Hematopoietic multipotent progenitor cell treated with erythropoietin and hydrocortisone succinate and interleukin-3 and kit ligand, for 17 days (in vitro differentiated cells): ENCODE measurements around the gene ZNG1F.
"Not testable (repeated sequence)": the region's sequence is repeated elsewhere in the genome, so short reads cannot be mapped to it uniquely, and the experiment has no call there.

Experiments
- DNase-seq: peaks from one replicate; pipeline ENCODE4 v3.0.0-alpha.2; 2015; ENCODE audit warnings: low spot score

Gene ZNG1F

DNA sequence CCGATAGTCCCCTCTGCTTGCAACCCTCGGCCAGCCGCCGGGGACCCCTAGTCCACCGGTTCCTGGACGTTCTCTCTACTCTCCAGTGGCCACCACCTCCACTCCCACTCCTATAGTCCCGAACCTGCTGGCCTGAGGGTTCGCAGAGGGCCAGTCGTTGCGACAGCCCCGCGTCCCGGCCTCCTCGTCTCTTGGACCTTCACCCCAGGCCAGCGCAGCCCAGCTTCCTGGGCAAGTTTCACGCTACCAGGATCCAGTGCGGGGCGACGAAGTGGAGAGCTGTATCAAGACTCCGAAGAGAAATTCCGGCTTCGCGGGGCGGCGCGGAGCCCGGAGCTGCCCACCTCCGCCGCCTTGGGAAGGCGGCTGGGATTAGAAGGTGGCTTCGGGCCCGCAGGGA is 65.7 kb downstream of the ZNG1F start:
- not testable (repeated sequence) for DNase-seq

DNA sequence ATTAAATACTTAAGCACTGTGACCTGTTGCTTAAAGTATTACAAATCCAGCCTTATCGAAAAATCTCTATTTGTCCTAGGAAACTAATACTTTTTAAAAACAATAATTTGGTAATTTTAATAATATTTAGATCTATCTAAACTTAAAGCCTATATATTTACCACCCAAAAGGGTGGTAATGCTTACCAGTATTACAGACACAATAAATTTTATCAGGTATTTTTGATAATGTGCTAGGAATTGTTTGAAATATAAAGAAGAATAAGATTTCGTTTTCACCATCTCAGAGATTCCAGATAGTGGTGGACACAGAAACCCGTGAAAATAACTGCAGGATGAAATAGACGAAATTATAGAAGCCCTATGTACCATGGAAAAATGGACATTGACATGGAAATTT is 68.4 kb downstream of the ZNG1F start:
- not testable (repeated sequence) for DNase-seq

DNA sequence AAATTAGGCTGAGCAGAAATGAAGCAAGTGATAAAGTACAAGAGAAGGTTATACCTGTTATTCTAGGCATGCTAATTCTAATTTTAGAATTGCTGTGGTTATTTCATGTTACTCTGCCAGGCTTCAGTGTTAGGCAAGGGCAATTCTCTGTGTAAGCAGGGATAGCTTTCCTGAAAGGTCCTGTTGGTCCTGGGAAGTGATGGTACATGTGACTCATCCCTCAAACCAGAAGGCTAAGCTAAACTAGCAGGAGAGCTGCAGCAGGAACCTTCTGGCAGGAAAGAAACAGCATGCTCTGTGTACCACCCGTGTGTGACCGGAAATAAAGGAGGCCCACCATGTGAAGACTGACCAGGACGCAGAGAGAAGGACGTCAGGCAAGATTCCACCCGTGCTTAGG is 69.4 kb downstream of the ZNG1F start:
- not testable (repeated sequence) for DNase-seq

DNA sequence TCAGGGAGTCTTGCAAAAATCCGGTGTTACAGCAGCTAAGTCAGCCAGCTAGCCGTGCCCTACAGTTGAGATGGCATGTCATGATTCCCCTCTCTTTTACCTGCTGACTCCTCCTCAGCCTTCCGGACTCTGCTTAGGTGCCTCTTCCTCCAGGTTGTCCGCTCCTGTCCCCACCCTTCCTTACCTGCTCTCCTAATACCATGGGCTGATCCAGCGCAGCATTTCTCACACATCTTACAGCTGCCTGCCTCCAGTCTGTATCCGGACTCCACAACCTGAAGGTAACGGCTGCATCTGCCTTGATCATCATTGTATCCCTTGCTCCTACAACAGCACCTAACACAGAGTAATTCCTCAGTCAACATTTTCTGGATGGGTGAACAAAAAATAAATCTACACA is 69.8 kb downstream of the ZNG1F start:
- not testable (repeated sequence) for DNase-seq

- DNase-seq: not testable (repeated sequence)
These were observed 75.8 kb downstream of the ZNG1F start for GRCh38 chr9:41113348-41113747.

GRCh38 chr9:41111414-41111813 is 77.7 kb downstream of the ZNG1F start:
- not testable (repeated sequence) for DNase-seq

- not testable (repeated sequence) for DNase-seq
These were observed 78.2 kb downstream of the ZNG1F start for GRCh38 chr9:41110913-41111312.

DNA sequence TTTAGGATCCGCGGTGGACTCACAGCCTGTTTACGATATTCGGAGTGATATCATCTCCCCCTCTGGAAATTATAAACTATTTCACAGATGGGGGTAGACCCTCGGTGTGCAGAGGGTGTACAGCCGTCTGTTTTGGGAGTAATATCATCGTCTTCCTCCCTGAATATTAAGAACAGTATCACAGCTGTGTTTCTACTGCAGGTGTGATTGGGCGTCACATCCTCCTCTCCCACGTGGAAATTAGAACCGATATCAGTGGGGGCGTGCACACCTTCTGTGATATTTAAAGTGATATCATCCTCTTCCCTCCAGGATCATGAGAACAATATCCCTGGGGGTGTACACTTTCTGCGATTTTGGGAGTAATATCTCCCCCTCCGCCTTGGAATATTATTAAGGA is 79.9 kb downstream of the ZNG1F start:
- DNase-seq: not testable (repeated sequence)

DNA sequence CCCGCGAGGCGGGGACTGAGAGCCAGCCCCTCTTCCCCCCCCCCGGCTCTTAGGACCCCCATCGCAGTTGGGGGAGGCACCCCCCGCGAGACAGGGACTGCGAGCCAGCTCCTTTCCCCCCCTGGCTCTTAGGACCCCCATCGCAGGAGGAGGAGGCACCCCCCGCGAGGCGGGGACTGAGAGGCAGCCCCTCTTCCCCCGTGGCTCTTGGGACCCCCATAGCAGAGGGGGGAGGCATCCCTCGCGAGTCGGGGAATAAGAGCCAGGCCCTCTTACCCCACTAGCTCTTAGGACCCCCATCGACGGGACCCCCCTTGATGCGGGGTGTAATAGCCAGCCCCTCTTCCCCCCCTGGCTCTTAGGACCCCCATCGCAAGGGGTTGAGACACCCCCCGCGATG is 80.3 kb downstream of the ZNG1F start:
- DNase-seq: not testable (repeated sequence)

GRCh38 chr9:41106472-41107116 is 82.5 kb downstream of the ZNG1F start:
- not testable (repeated sequence) for DNase-seq

- DNase-seq: not testable (repeated sequence)
These were observed 83.4 kb downstream of the ZNG1F start for GRCh38 chr9:41105557-41106253.

- not testable (repeated sequence) for DNase-seq
These were observed 84.6 kb downstream of the ZNG1F start for GRCh38 chr9:41104542-41104941.

GRCh38 chr9:41100508-41100907 is 88.6 kb downstream of the ZNG1F start:
- not testable (repeated sequence) for DNase-seq

- not testable (repeated sequence) for DNase-seq
These were observed 90.4 kb downstream of the ZNG1F start for GRCh38 chr9:41098759-41099158.

- DNase-seq: not testable (repeated sequence)
These were observed 94.1 kb downstream of the ZNG1F start for GRCh38 chr9:41095060-41095459.

- DNase-seq: not testable (repeated sequence)
These were observed 94.9 kb downstream of the ZNG1F start for GRCh38 chr9:41094010-41094773.

GRCh38 chr9:41090922-41091321 is 98.2 kb downstream of the ZNG1F start:
- DNase-seq: not testable (repeated sequence)

GRCh38 chr9:41090386-41090785 is 98.7 kb downstream of the ZNG1F start:
- DNase-seq: not testable (repeated sequence)

DNA sequence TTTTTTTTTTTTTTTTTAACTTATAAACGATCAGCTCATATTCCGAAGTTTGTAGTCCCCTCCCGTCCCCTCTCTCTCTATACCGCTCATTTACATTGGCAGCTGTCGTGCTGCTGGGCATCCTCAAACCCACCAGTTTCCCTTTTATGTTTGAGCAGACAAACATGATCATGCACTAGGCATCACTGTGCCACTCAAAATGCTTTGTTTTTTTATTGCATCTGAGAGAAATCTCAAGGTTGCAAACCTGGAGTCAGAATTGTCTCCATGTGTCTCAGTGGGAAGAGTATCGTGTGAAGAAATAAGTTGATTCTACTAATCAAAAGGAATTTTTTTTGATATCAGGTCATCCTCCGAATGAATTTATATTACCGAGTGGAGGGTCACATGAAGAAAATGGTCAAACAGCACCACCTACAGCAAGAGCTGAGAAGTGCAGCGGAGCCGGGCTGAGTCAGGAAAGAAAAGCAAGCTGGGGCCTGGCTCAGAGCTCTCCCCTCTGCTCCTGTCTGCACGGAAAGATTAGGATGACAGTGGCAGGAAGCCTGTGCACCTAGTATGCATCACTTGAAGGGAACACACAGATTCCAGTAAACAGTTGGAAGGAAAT is 100.6 kb downstream of the ZNG1F start:
- not testable (repeated sequence) for DNase-seq

DNA sequence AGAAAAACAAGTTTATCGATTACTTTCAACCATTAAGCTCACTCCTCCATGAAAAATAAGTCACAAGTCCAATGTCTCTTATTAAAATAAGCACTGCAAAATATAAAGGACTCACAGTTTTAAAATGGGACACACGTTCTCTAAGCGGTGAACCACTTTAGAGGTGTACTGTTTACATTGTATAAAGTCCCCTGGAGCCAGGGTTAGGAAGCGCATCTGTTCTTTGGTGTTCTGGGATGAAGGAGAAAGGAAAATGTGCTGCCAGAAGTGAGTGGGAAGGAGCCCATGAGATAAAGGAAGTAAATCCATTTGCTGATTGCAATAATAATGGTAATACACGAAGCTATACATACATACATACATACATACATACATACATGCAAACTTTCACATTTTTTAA is 101.2 kb downstream of the ZNG1F start:
- not testable (repeated sequence) for DNase-seq

- DNase-seq: not testable (repeated sequence)
These were observed 101.8 kb downstream of the ZNG1F start for GRCh38 chr9:41087157-41087780.

- DNase-seq: not testable (repeated sequence)
These were observed 102.4 kb downstream of the ZNG1F start for GRCh38 chr9:41086685-41087084.
